HFFc6 (cell line): ENCODE data around the gene MRPL2. TPM values are rescaled to one million over a fixed set of nuclear protein-coding genes. Genes with fewer than 3 reads are reported as not detected.

Experiments
- DNase-seq: peaks from one replicate; pipeline ENCODE4 v3.0.0-alpha.2; 2018
- H3K27ac Mint-ChIP-seq: 2 replicates; pipeline ENCODE4 v1.8.0; 2020; ENCODE audit warnings: mild to moderate bottlenecking, mixed read lengths
- H3K27me3 Mint-ChIP-seq: 2 replicates; pipeline ENCODE4 v1.8.0; 2021; ENCODE audit warnings: mild to moderate bottlenecking, moderate library complexity, mixed read lengths; ENCODE audit not compliant: insufficient read depth
- H3K36me3 Mint-ChIP-seq: 2 replicates; pipeline ENCODE4 v1.8.0; 2021; ENCODE audit warnings: low read depth, mixed read lengths
- H3K4me1 Mint-ChIP-seq: 2 replicates; pipeline ENCODE4 v1.8.0; 2020; ENCODE audit warnings: low read depth, mixed read lengths
- H3K4me3 Mint-ChIP-seq: 2 replicates; pipeline ENCODE4 v1.8.0; 2020; ENCODE audit warnings: mild to moderate bottlenecking, moderate library complexity, mixed read lengths
- H3K9me3 Mint-ChIP-seq: 2 replicates; pipeline ENCODE4 v1.8.0; 2020; ENCODE audit warnings: mild to moderate bottlenecking, mixed read lengths
- CTCF ChIP-seq: fragments of 200-600 bp; sonication (generic); IDR thresholded peaks from 2 replicates; pipeline ENCODE4 v1.5.0; 2021; ENCODE audit warnings: antibody characterized with exemption, mild to moderate bottlenecking
- total RNA-seq, 6 experiments: library from RNA; stranded (reverse); fragmentation: NEBNext Ultra II Directional; extraction: Animal tissue kit (Norgen Biotek cat#: 25700); gene quantifications; 2 replicates in 1 of 6; 3 replicates in 5 of 6; pipeline ENCODE4 v1.2.3, GENCODE V29; 2021

The MRPL2 gene
- total RNA-seq, 6 experiments from 2014 or later: 52.6 to 62.9 (median 58.7) TPM

GRCh38 chr6:43009124-43009523, 50.1 kb downstream of the MRPL2 start:
- H3K4me1 Mint-ChIP-seq: peaks cover 24% of the 10 kb centered on the region
- peak; percentile 31 for DNase-seq
- TF ChIP-seq CTCF: peak; percentile 70
- H3K4me3 Mint-ChIP-seq: no peak overlapping the region
- H3K9me3 Mint-ChIP-seq: no peaks in the 10 kb centered on the region
- no peak overlapping the region for H3K27ac Mint-ChIP-seq
- H3K27me3 Mint-ChIP-seq: no peaks in the 10 kb centered on the region; the same call in none of the 2 replicates
- peaks cover 26% of the 10 kb centered on the region; the same call in 1 of the 2 replicates for H3K36me3 Mint-ChIP-seq

- no peak for DNase-seq
- Mint-ChIP-seq H3K4me3 (no peak overlapping the region), H3K27ac (no peak overlapping the region), H3K9me3 (no peaks in the 10 kb centered on the region), H3K27me3 (no peaks in the 10 kb centered on the region; the same call in 1 of the 2 replicates), H3K36me3 (peaks cover 19% of the 10 kb centered on the region; the same call in 1 of the 2 replicates), H3K4me1 (peaks cover 10% of the 10 kb centered on the region)
- no peak for TF ChIP-seq CTCF
Observed at GRCh38 chr6:43007126-43007525, 52.1 kb downstream of the MRPL2 start.

- Mint-ChIP-seq H3K4me3 (no peak overlapping the region), H3K36me3 (peaks cover 11% of the 10 kb centered on the region; the same call in 1 of the 2 replicates), H3K4me1 (0 out of 2 replicates have a peak, but pooled peaks cover under 1% of the 10 kb centered on the region)
Observed at GRCh38 chr6:43006251-43006650, 53.0 kb downstream of the MRPL2 start.

DNA sequence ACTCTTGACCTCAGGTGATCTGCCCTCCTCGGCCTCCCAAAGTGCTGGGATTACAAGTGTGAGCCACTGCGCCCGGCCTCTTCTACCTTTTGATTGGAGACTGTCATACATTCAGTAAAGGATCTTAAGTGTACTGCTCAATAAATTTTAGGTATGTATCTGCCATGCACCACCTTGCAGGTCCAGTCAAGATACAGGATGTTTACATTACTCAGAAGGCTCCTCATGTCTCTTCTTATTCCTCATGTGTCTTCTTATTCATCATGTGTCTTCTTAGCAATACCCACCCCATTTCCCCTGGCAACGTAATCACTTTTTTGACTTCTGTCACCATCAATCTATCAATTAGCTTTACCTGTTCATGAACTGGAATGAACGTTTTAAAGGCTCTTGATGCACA, 53.4 kb downstream of the MRPL2 start:
- H3K4me3 Mint-ChIP-seq: no peak overlapping the region
- DNase-seq: no peak
- H3K27ac Mint-ChIP-seq: no peak overlapping the region
- H3K4me1 Mint-ChIP-seq: no peaks in the 10 kb centered on the region
- no peaks in the 10 kb centered on the region; the same call in 1 of the 2 replicates for H3K27me3 Mint-ChIP-seq
- H3K9me3 Mint-ChIP-seq: no peaks in the 10 kb centered on the region
- peaks cover 11% of the 10 kb centered on the region; the same call in 1 of the 2 replicates for H3K36me3 Mint-ChIP-seq
- TF ChIP-seq CTCF: no peak

More at GRCh38 chr6:43006251-43006650, 53.0 kb downstream of the MRPL2 start:
- no peaks in the 10 kb centered on the region; the same call in 1 of the 2 replicates for H3K27me3 Mint-ChIP-seq
- no peaks in the 10 kb centered on the region for H3K9me3 Mint-ChIP-seq
- TF ChIP-seq CTCF: no peak
- DNase-seq: no peak
- H3K27ac Mint-ChIP-seq: no peak overlapping the region

Other genes with a start within 250 kb of the MRPL2 start
- 100 to 1,000 TPM in 4 of 6 experiments, 10 to 100 TPM in 2; 94.6 to 110 (median 105) TPM for gene RPL7L1, start 179.8 kb downstream of the MRPL2 start, total RNA-seq
- not detected for gene PTCRA, start 143.4 kb downstream of the MRPL2 start, total RNA-seq
- 10 to 100 TPM; 38.0 to 51.7 (median 42.5) TPM for gene CNPY3, start 130.0 kb downstream of the MRPL2 start, total RNA-seq
- gene GNMT, start 98.7 kb downstream of the MRPL2 start, total RNA-seq: under 1 TPM in 5 of 6 experiments, not detected in 1; 0.16 to 0.24 (median 0.20) TPM
- gene PEX6, start 80.3 kb downstream of the MRPL2 start, total RNA-seq: 10 to 100 TPM; 20.3 to 31.7 (median 22.4) TPM
- gene PPP2R5D, start 74.9 kb downstream of the MRPL2 start, total RNA-seq: 10 to 100 TPM; 37.7 to 50.7 (median 43.4) TPM
- 100 to 1,000 TPM; 114 to 132 (median 118) TPM for gene MEA1, start 45.5 kb downstream of the MRPL2 start, total RNA-seq
- 10 to 100 TPM; 41.6 to 51.2 (median 45.9) TPM for gene KLHDC3, start 45.2 kb downstream of the MRPL2 start, total RNA-seq
- gene RRP36, start 37.8 kb downstream of the MRPL2 start, total RNA-seq: 100 to 1,000 TPM in 2 of 6 experiments, 10 to 100 TPM in 4; 85.0 to 101 (median 96.4) TPM
- gene CUL7, start 5.6 kb downstream of the MRPL2 start, total RNA-seq: 10 to 100 TPM; 33.7 to 50.3 (median 37.0) TPM
- gene KLC4, start 197 bp upstream of the MRPL2 start, total RNA-seq: 10 to 100 TPM; 10.7 to 12.6 (median 11.8) TPM
- 100 to 1,000 TPM in 1 of 6 experiments, 10 to 100 TPM in 5; 62.8 to 115 (median 66.7) TPM for gene PTK7, start 16.9 kb upstream of the MRPL2 start, total RNA-seq
- 10 to 100 TPM; 37.4 to 49.7 (median 39.3) TPM for gene SRF, start 111.8 kb upstream of the MRPL2 start, total RNA-seq
- 10 to 100 TPM; 15.4 to 19.9 (median 18.6) TPM for gene CUL9, start 122.8 kb upstream of the MRPL2 start, total RNA-seq
- 10 to 100 TPM; 38.3 to 56.3 (median 49.1) TPM for gene DNPH1, start 170.0 kb upstream of the MRPL2 start, total RNA-seq
- gene TTBK1, start 184.0 kb upstream of the MRPL2 start, total RNA-seq: not detected
- gene SLC22A7, start 238.8 kb upstream of the MRPL2 start, total RNA-seq: not detected
- not detected for gene CRIP3, start 249.4 kb upstream of the MRPL2 start, total RNA-seq